GM06990 (cell line): ENCODE measurements around the gene GATC.
"Not testable (repeated sequence)": the region's sequence is repeated elsewhere in the genome, so short reads cannot be mapped to it uniquely, and the experiment has no call there.

Experiments
- DNase-seq: peaks from one replicate; pipeline ENCODE4 v3.0.0-alpha.2; 2011; ENCODE audit not compliant: insufficient read length; ENCODE audit errors: extremely low read depth
- H3K27me3 ChIP-seq: replicated peaks from 2 replicates; pipeline ENCODE4 v1.6.0; 2011; ENCODE audit warnings: low read length; ENCODE audit not compliant: control insufficient read depth, insufficient read depth
- H3K36me3 ChIP-seq: 2 replicates; pipeline ENCODE4 v1.5.1; 2011; ENCODE audit warnings: low read length; ENCODE audit not compliant: control insufficient read depth, insufficient read depth
- H3K4me3 ChIP-seq: replicated peaks from 2 replicates; pipeline ENCODE4 v1.5.1; 2011; ENCODE audit warnings: low read depth, mild to moderate bottlenecking, control low read depth, low read length
- TF ChIP-seq, protein P1 (sequence below): IDR thresholded peaks from 2 replicates; pipeline ENCODE4 v1.5.1; 2011; ENCODE audit warnings: low read length, control low read depth, mild to moderate bottlenecking, inconsistent platforms; ENCODE audit not compliant: insufficient read depth, poor library complexity, severe bottlenecking

Gene GATC

DNA sequence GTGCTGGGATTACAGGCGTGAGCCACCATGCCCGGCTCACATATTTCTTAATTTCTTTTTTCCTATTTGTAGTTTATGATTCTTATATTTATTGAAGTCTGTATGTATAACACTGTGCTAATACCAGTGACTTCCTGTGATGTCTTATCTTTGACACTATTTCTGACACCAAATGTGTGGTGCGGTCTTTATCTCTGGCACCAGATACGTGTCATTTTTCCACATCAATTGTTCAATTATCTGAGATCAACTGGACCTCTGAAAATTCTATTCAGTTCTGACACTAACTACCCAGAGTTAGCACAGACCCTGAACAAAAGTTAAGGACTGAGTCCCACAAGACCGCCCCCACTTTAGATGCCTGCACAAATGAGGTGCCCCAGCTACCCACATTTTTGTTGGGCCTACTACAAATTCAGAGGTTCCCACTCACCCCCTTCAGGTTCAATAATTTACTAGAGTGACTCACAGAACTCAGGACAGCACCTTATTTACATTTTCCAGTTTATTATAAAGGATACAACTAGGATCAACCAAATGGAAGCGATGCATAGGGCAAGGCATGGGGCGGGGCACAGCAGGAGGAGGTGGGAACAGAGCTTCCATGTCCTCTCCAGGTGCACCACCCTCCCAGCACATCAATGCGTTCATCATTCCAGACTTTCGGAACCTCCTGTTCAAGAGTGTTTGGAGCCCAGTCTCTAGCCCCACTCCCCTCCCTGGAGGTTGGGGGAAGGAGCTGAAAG is 35.0 kb downstream of the GATC start:
- Histone ChIP-seq H3K4me3 (no peak overlapping the region), H3K36me3 (no peaks in the 10 kb centered on the region; the same call in 1 of the 2 replicates), H3K27me3 (no peaks in the 10 kb centered on the region)
- DNase-seq: no peak
- TF ChIP-seq, protein P1, sequence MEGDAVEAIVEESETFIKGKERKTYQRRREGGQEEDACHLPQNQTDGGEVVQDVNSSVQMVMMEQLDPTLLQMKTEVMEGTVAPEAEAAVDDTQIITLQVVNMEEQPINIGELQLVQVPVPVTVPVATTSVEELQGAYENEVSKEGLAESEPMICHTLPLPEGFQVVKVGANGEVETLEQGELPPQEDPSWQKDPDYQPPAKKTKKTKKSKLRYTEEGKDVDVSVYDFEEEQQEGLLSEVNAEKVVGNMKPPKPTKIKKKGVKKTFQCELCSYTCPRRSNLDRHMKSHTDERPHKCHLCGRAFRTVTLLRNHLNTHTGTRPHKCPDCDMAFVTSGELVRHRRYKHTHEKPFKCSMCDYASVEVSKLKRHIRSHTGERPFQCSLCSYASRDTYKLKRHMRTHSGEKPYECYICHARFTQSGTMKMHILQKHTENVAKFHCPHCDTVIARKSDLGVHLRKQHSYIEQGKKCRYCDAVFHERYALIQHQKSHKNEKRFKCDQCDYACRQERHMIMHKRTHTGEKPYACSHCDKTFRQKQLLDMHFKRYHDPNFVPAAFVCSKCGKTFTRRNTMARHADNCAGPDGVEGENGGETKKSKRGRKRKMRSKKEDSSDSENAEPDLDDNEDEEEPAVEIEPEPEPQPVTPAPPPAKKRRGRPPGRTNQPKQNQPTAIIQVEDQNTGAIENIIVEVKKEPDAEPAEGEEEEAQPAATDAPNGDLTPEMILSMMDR: no peak

DNA sequence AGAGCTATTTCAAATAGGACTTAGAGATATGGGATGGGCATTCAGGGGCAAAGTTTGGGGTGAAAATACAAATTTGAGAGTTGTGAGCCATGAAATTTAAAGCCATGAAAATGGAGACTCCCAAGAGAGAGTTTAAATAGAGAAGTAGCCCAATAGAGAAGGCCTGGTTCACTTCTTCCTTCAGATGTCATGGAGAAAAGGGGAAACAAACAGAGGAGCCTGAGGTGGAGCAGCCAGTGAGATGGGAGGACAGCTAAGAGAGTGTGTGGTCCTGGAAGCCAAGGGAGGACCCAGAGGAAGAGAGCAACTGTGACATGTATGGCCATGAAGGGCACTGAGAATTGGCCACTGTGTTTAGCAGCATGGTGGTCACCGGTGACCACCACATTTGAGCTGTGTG is 37.4 kb downstream of the GATC start:
- no peak for DNase-seq
- Histone ChIP-seq H3K4me3 (no peak overlapping the region), H3K27me3 (no peaks in the 10 kb centered on the region), H3K36me3 (no peaks in the 10 kb centered on the region; the same call in 1 of the 2 replicates)
- TF ChIP-seq, protein P1: no peak

DNA sequence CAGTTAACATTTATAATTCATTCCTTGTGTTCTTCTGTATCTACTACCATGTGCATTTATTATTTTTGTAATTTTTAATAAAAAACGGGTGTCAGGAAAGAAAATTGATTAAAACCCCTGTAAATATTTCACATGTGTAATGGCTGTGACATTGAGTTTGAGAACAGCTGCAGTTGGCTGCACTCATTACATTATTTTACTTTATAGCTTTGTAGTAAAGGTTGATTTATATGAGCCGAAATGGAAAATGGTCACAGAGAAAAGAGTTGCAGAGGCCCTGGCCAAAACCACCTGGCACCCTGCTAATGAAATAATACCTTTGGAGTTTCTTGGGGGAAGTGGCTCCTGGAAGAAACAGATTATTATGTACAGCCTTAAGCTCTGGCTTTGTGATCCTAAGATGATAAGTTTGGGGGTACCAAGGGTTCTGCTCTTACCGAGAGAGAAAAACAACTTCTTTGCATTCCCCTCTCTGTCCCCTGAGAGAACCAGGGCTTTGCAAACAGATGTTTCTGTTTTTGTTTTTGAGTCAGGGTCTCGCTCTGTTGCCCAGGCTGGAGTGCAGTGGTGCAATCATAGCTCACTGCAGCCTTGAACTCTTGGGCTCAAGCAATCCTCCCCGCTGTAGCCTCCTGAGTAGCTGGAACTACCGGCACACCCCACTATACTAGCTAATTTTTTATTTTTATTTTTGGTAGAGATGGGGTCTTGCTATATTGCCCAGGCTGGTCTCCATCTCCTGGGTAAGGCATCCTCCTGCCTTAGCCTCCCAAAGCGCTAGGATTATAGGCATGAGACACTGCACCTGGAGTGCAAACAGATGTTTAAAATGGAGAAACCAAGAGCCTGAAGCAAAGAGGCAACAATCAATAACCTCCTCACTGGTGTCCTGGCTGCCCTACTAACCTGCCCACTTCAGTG is 40.0 kb downstream of the GATC start:
- DNase-seq: peak; percentile 31
- Histone ChIP-seq H3K4me3 (no peak overlapping the region), H3K27me3 (no peaks in the 10 kb centered on the region), H3K36me3 (peaks cover 2% of the 10 kb centered on the region)
- TF ChIP-seq, protein P1: no peak

DNA sequence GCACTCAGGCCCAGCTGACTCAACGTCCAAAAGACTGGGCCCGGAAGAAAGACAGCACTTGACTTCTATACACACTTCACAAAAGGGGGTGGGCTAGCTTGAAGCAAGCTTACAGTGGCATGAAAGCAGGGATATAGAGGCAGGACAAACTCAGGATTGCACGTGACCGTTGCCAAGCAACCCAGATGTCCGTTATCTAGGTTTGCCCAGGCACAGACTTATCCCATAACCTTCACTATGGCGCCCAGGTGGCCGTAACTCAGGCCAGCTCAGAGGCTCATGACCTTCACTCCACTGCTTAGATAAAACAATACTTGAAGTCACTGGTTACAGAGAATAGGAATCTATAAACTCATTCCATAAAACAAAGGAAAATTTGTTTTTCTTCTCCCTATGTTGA is 41.3 kb downstream of the GATC start:
- H3K36me3 ChIP-seq, H3K4me3 ChIP-seq, DNase-seq, H3K27me3 ChIP-seq: not testable (repeated sequence)

DNA sequence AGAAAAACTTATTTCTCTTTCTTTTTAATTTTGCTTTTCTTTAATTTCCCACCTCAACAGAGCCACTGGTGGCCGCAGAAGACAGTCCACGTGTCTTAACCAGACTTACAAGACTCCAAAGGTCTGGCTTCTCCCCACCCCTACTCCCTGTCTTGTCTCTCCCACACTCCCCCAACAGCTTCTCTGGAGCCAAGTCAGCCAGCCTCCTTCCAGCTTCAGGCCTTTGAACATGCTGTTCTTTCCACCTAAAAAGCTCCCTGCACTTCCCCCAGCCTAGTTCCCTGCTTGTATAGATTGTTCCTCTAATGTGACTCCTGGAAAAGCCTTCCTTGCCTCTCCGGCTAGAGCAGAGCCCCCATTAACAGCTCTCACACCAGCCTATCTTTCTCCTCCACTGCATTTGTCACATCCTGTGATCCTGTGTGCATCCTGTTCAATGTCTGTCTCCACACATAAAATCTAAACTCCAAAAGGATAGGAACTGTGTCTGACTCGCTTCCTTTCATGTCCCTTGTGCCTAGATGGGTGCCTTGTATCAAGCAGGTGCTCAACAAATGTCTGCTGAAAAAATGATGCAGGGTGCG is 41.9 kb downstream of the GATC start:
- DNase-seq: no peak
- no peaks in the 10 kb centered on the region for H3K27me3 ChIP-seq

More for the DNA sequence above, 41.9 kb downstream of the GATC start:
- TF ChIP-seq, protein P1: no peak
- no peak overlapping the region for H3K4me3 ChIP-seq
- H3K36me3 ChIP-seq: peaks cover 5% of the 10 kb centered on the region
